CD4-positive, alpha-beta T cell treated with Interleukin-17A for 4 hours (primary cell): ENCODE results near the gene CACNB4.
A peak's percentile ranks its signal among the peaks of the same experiment; 100 is the strongest.
"Not testable (repeated sequence)": the region's sequence is repeated elsewhere in the genome, so short reads cannot be mapped to it uniquely, and the experiment has no call there.

Source experiments
- DNase-seq: peaks from one replicate; pipeline ENCODE4 v3.0.0-alpha.2; 2020; ENCODE audit warnings: mixed read lengths

The CACNB4 gene

GRCh38 chr2:151808258-151809072, 290.4 kb downstream of the CACNB4 start:
- peak; percentile 26 for DNase-seq

- no peak for DNase-seq
Observed at GRCh38 chr2:151805961-151806360, 292.9 kb downstream of the CACNB4 start.

GRCh38 chr2:151805343-151805742, 293.5 kb downstream of the CACNB4 start:
- no peak for DNase-seq

GRCh38 chr2:151803811-151804210, 295.0 kb downstream of the CACNB4 start:
- DNase-seq = no peak

- DNase-seq = no peak
Observed at GRCh38 chr2:151802315-151802714, 296.5 kb downstream of the CACNB4 start.

GRCh38 chr2:151799886-151800292, 299.0 kb downstream of the CACNB4 start:
- no peak for DNase-seq

- DNase-seq = no peak
Observed at GRCh38 chr2:151796774-151797173, 302.1 kb downstream of the CACNB4 start.

- DNase-seq = no peak
Observed at GRCh38 chr2:151795646-151796240, 303.1 kb downstream of the CACNB4 start.

- DNase-seq = not testable (repeated sequence)
Observed at GRCh38 chr2:151794422-151794821, 304.4 kb downstream of the CACNB4 start.

GRCh38 chr2:151793123-151793522, 305.7 kb downstream of the CACNB4 start:
- DNase-seq = no peak

GRCh38 chr2:151792589-151792988, 306.3 kb downstream of the CACNB4 start:
- no peak for DNase-seq

- no peak for DNase-seq
Observed at GRCh38 chr2:151791545-151791944, 307.3 kb downstream of the CACNB4 start.

GRCh38 chr2:151790689-151791088, 308.2 kb downstream of the CACNB4 start:
- DNase-seq = no peak

- no peak for DNase-seq
Observed at GRCh38 chr2:151789055-151789834, 309.6 kb downstream of the CACNB4 start.

- no peak for DNase-seq
Observed at GRCh38 chr2:151786483-151786882, 312.4 kb downstream of the CACNB4 start.

- no peak for DNase-seq
Observed at GRCh38 chr2:151786077-151786476, 312.8 kb downstream of the CACNB4 start.

GRCh38 chr2:151783133-151783520, 315.7 kb downstream of the CACNB4 start:
- DNase-seq = no peak
